Large intestine (tissue), 12 donors: ENCODE data around the gene RARG. TPM values are rescaled to one million over a fixed set of nuclear protein-coding genes. Genes with fewer than 3 reads are reported as not detected.
A peak's percentile ranks its signal among the peaks of the same experiment; 100 is the strongest.

Experiments
- DNase-seq, 2 donors: peaks; one replicate each; pipeline versions ENCODE4 v3.0.0 to v3.0.0-alpha.2; 2013
- H3K27ac ChIP-seq: one replicate; pipeline ENCODE4 v1.5.1; 2013; ENCODE audit warnings: low read length
- H3K27me3 ChIP-seq: 2 replicates; pipeline ENCODE4 v1.6.1; 2013; ENCODE audit warnings: low read length; ENCODE audit not compliant: control insufficient read depth, insufficient read depth
- H3K36me3 ChIP-seq: 2 replicates; pipeline ENCODE4 v1.6.1; 2013; ENCODE audit warnings: low read length; ENCODE audit not compliant: control insufficient read depth, insufficient read depth
- H3K4me1 ChIP-seq: one replicate; pipeline ENCODE4 v1.6.1; 2013; ENCODE audit warnings: low read length; ENCODE audit not compliant: control insufficient read depth, insufficient read depth
- H3K4me3 ChIP-seq: one replicate; pipeline ENCODE4 v1.5.1; 2013; ENCODE audit warnings: low read length
- H3K9me3 ChIP-seq: one replicate; pipeline ENCODE4 v1.6.1; 2013; ENCODE audit warnings: mild to moderate bottlenecking, low read depth, low read length, moderate library complexity; ENCODE audit not compliant: control insufficient read depth
- WGBS: methylation state at CpG from one replicate; pipeline ENCODE4 v1.1.5; 2013; ENCODE audit warnings: low lambda C conversion rate; ENCODE audit not compliant: insufficient coverage; 5-methylcytosine and 5-hydroxymethylcytosine counted together
- long read RNA-seq, 11 donors: transcript quantifications; one replicate each; lab custom pipeline, GENCODE V29; 2026
- polyA plus RNA-seq: library from polyadenylated mRNA; unstranded; fragments of 120-200 nt; gene quantifications from one replicate; pipeline ENCODE4 v1.2.1, GENCODE V29; 2013

The RARG gene
- 11.6 TPM for polyA plus RNA-seq
- long read RNA-seq, donor 1, partial matches to known transcripts = 0 of 2 reads
- long read RNA-seq, donor 1, other reads (novel, unspliced or antisense) = 0 of 2 reads
- long read RNA-seq, donor 2, partial matches to known transcripts = 0 of 5 reads
- long read RNA-seq, donor 2, other reads (novel, unspliced or antisense) = 0 of 5 reads
- long read RNA-seq, donor 3 = 0 reads
- long read RNA-seq, donor 4, partial matches to known transcripts = 0 of 1 reads
- long read RNA-seq, donor 4, other reads (novel, unspliced or antisense) = 0 of 1 reads
- long read RNA-seq, donor 5, partial matches to known transcripts = 0 of 3 reads
- long read RNA-seq, donor 5, other reads (novel, unspliced or antisense) = 0 of 3 reads
- long read RNA-seq, donor 6, transcript RARG-201 (8 exons, 1,836 nt) = major isoform, 5 of 5 reads
- long read RNA-seq, donor 6, partial matches to known transcripts = 0 of 5 reads
- long read RNA-seq, donor 6, other reads (novel, unspliced or antisense) = 0 of 5 reads
- long read RNA-seq, donor 7, partial matches to known transcripts = 0 of 1 reads
- long read RNA-seq, donor 7, other reads (novel, unspliced or antisense) = 0 of 1 reads
- long read RNA-seq, donor 8, partial matches to known transcripts = 0 of 1 reads
- long read RNA-seq, donor 8, other reads (novel, unspliced or antisense) = 0 of 1 reads
- long read RNA-seq, donor 9, partial matches to known transcripts = 0 of 4 reads
- long read RNA-seq, donor 9, other reads (novel, unspliced or antisense) = 0 of 4 reads
- long read RNA-seq, donor 10, partial matches to known transcripts = 0 of 2 reads
- long read RNA-seq, donor 10, other reads (novel, unspliced or antisense) = 0 of 2 reads
- long read RNA-seq, donor 11, partial matches to known transcripts = 0 of 1 reads
- long read RNA-seq, donor 11, other reads (novel, unspliced or antisense) = 0 of 1 reads

DNA sequence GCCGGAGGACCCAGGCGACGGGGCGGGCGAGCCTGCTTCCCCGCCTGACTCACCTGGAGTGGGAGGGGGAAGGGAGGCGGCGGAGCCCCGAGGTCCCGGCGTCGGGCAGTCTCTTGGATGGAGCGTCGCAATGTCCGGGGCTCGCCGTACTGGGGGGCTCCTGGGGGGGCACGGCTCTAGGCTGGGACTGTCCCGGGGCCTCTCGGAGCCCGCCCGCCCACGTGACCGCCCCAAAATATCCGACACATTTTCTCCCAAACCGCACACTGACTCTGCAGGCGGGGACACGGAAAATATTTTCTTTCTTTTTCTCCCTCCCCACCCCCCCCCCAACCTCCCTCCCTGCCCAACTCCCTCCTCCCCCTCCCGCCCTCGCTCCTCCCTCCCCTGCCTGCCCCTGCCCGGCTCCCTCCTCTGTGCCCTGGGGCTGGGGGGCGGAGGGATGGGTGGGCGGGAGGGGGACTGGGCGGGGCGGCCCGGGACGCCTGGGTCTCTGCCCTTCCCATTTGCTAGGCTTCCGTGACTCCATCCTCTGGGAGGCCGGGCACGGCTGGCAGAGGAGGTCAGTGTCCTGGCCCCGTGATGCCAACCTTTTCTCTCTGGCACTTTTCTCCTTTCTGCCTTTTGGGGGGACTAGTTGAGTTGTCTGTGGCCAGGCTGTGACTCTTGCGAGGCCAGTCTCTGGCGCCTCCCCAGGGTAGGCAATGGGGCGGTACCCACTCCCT lies at the start of gene RARG:
RARG (minus strand) TSS at position 289 of the 725 bp plus-strand sequence. CDS start 4,664 bp downstream, outside the sequence.
- no peak for DNase-seq
- Histone ChIP-seq H3K4me1 (peaks cover 24% of the 10 kb centered on the region), H3K9me3 (no peaks in the 10 kb centered on the region), H3K27ac (peak within 1 kb of the TSS; percentile 34), H3K27me3 (peaks cover 48% of the 10 kb centered on the region), H3K4me3 (peak within 1 kb of the TSS; percentile 28), H3K36me3 (no peaks in the 10 kb centered on the region)
- WGBS = no CpG with 5 or more reads among the region's 44 CpGs

- Histone ChIP-seq H3K4me3 (peak overlapping the region; percentile 49), H3K27ac (peak overlapping the region; percentile 59), H3K36me3 (peaks cover 50% of the 10 kb centered on the region), H3K27me3 (no peaks in the 10 kb centered on the region), H3K9me3 (no peaks in the 10 kb centered on the region), H3K4me1 (peaks cover 22% of the 10 kb centered on the region)
- WGBS = 70% methylated on average over 5 of the region's 9 CpGs
- no peak for DNase-seq
Measured at GRCh38 chr12:53279888-53280498, 48.0 kb upstream of the RARG start.

DNA sequence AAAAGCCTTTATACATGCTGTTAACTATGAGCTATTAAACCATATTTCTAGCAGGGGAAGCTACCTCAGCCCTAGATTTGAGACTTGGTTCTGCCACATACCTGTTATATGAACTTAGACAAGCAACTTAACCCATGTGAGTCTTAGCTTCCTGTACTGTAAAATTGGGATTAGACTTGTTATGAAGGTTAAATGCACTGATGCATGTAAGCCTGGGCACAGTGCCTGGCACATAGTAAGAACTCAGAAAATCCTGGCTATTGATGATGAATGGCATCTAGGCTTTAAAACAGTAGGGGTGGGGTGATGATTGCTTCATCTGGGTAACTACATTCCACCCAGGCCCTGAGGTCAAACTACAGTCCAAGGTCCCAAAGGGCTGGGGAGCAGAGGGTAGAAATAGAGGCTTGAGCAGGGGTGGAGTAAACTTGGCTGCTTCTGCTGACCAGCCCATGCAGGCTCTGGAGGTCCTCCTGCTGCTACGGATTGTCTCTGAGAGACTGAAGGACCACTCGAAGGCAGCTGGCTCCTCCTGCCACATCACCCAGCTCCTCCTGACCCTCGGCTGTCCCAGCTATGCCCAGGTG lies 47.4 kb upstream of the RARG start:
- peaks cover 22% of the 10 kb centered on the region for H3K4me1 ChIP-seq
- H3K27ac ChIP-seq = peak overlapping the region; percentile 59
- H3K36me3 ChIP-seq = peaks cover 46% of the 10 kb centered on the region
- no peaks in the 10 kb centered on the region for H3K9me3 ChIP-seq
- no CpG with 5 or more reads among the region's 3 CpGs for WGBS
- no peaks in the 10 kb centered on the region for H3K27me3 ChIP-seq
- DNase-seq = peak; percentile 57 to 78
- H3K4me3 ChIP-seq = peak overlapping the region; percentile 49

GRCh38 chr12:53277981-53278380 lies 46.0 kb upstream of the RARG start:
- Histone ChIP-seq H3K27ac (no peak overlapping the region), H3K9me3 (no peaks in the 10 kb centered on the region), H3K4me3 (no peak overlapping the region), H3K4me1 (peaks cover 22% of the 10 kb centered on the region), H3K36me3 (peaks cover 36% of the 10 kb centered on the region), H3K27me3 (no peaks in the 10 kb centered on the region)
- WGBS = 100% methylated on average over 2 of the region's 9 CpGs
- no peak for DNase-seq

DNA sequence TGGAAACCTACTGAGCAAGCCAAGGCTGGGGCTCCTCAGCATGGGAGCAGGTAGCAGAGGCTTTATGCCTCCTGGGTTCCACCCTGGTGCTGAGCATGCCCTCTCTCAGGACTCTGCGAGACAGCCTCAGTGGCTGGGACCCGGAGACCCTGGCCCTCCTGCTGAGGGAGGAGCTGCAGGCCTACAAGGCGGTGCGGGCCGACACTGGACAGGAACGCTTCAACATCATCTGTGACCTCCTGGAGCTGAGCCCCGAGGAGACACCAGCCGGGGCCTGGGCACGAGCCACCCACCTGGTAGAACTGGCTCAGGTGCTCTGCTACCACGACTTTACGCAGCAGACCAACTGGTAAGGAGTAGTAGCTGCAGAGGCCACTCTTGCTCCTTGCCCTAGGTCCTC lies 44.5 kb upstream of the RARG start:
- H3K27me3 ChIP-seq = no peaks in the 10 kb centered on the region
- no CpG with 5 or more reads among the region's 11 CpGs for WGBS
- no peak overlapping the region for H3K27ac ChIP-seq
- H3K4me3 ChIP-seq = no peak overlapping the region
- peaks cover 22% of the 10 kb centered on the region for H3K4me1 ChIP-seq
- H3K36me3 ChIP-seq = peaks cover 23% of the 10 kb centered on the region
- H3K9me3 ChIP-seq = no peaks in the 10 kb centered on the region
- no peak for DNase-seq

GRCh38 chr12:53274445-53274844 lies 42.4 kb upstream of the RARG start:
- WGBS = no CpG with 5 or more reads among the region's 5 CpGs
- peaks cover 22% of the 10 kb centered on the region for H3K4me1 ChIP-seq
- no peak overlapping the region for H3K27ac ChIP-seq
- H3K9me3 ChIP-seq = no peaks in the 10 kb centered on the region
- no peak overlapping the region for H3K4me3 ChIP-seq
- no peaks in the 10 kb centered on the region for H3K27me3 ChIP-seq
- DNase-seq = no peak
- H3K36me3 ChIP-seq = peaks cover 20% of the 10 kb centered on the region

GRCh38 chr12:53268630-53269562 lies 36.9 kb upstream of the RARG start:
- 20% methylated on average over 1 of the region's 20 CpGs for WGBS
- H3K27me3 ChIP-seq = no peaks in the 10 kb centered on the region
- no peak overlapping the region for H3K27ac ChIP-seq

DNA sequence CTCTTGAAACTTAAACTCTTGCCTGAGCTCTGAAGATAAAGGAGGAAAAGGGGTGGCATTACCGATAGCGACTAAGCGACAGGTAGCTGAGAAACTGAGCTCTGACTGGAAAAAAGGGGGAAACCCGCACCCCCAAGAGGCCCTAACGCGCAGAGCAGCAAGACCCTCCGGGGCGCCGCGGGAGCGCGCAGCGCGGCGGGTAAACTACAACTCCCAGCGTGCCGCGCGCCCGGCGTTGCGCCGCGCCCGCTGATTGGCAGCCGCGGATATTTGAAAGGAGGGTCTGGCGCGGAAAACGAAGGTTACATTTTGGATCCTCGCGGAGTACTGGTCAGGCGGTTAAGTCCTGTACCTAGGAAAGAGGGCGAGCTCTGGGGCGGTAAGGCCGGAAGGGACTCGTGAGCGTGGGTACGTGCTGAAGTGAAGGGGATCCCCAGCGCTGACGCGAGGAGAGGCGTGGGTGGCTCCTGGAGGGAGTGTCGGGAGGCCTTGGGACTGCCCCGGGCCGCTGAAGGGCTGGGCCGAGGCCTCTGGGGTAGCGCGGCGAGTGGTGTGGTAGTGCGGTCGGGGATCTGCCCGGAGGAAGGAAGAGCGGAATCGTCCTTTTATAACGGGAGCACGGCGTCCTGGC lies 36.1 kb upstream of the RARG start, which contains the start of gene ESPL1:
ESPL1 (plus strand) TSS at position 301 of the 631 bp plus-strand sequence. CDS start 468 bp downstream, outside the sequence.
- Histone ChIP-seq H3K27me3 (no peaks in the 10 kb centered on the region), H3K4me3 (peak within 1 kb of the TSS; percentile 74), H3K9me3 (no peaks in the 10 kb centered on the region), H3K4me1 (peaks cover 7% of the 10 kb centered on the region), H3K36me3 (no peaks in the 10 kb centered on the region), H3K27ac (no peak within 1 kb of the TSS)
- WGBS = no CpG with 5 or more reads among the region's 58 CpGs
- DNase-seq = peak; percentile 66 to 80

More at GRCh38 chr12:53268630-53269562, 36.9 kb upstream of the RARG start:
- no peak for DNase-seq
- Histone ChIP-seq H3K4me1 (peaks cover 7% of the 10 kb centered on the region), H3K36me3 (no peaks in the 10 kb centered on the region), H3K9me3 (no peaks in the 10 kb centered on the region), H3K4me3 (peak overlapping the region; percentile 74)
